COR-L47 (cell line): ENCODE results near the gene SCLY.

ENCODE experiments used
- DNase-seq: peaks from one replicate; lab custom pipeline; 2025; lab: John Stamatoyannopoulos, UW

The SCLY gene

GRCh38 chr2:238127165-238128060 is 66.6 kb downstream of the SCLY start:
- DNase-seq, result no peak

GRCh38 chr2:238128061-238128440 is 67.2 kb downstream of the SCLY start:
- no peak for DNase-seq

GRCh38 chr2:238128534-238129001 is 67.8 kb downstream of the SCLY start:
- no peak for DNase-seq

- DNase-seq, result no peak
Measured at GRCh38 chr2:238129166-238130010, 68.6 kb downstream of the SCLY start.

GRCh38 chr2:238130111-238130695 is 69.4 kb downstream of the SCLY start:
- DNase-seq, result no peak

GRCh38 chr2:238130696-238131628 is 70.2 kb downstream of the SCLY start:
- DNase-seq, result no peak

GRCh38 chr2:238131761-238132462 is 71.1 kb downstream of the SCLY start:
- no peak for DNase-seq

- DNase-seq, result no peak
Measured at GRCh38 chr2:238132463-238133450, 72.0 kb downstream of the SCLY start.

- no peak for DNase-seq
Measured at GRCh38 chr2:238133499-238134392, 72.9 kb downstream of the SCLY start.

GRCh38 chr2:238134393-238134785 is 73.6 kb downstream of the SCLY start:
- DNase-seq, result no peak

- DNase-seq, result no peak
Measured at GRCh38 chr2:238135601-238136150, 74.9 kb downstream of the SCLY start.

GRCh38 chr2:238136820-238137537 is 76.2 kb downstream of the SCLY start:
- no peak for DNase-seq

GRCh38 chr2:238137885-238138284 is 77.1 kb downstream of the SCLY start:
- DNase-seq, result no peak

- no peak for DNase-seq
Measured at GRCh38 chr2:238138331-238139195, 77.8 kb downstream of the SCLY start, which contains the start of gene KLHL30. TSS of gene KLHL30 (plus strand) at chr2:238138668. CDS start at chr2:238140755, 2,087 bp downstream.

GRCh38 chr2:238139196-238140039 is 78.6 kb downstream of the SCLY start:
- no peak for DNase-seq
